GM23338 (cell line): ENCODE results near the gene HMGN4. TPM values are rescaled to one million over a fixed set of nuclear protein-coding genes. Genes with fewer than 3 reads are reported as not detected.

Experiments
- ATAC-seq: fragments of 200-7000 bp; cut with Tn5 transposase; 3 replicates; pipeline ENCODE4 v1.9.1; 2020
- DNase-seq: peaks from one replicate; pipeline ENCODE4 v3.0.0-alpha.2; 2015; ENCODE audit warnings: low spot score
- H2AFZ ChIP-seq: fragments of 200-600 bp; sonication (generic); 2 replicates; pipeline ENCODE4 v1.8.0; 2016; ENCODE audit warnings: antibody characterized with exemption, mild to moderate bottlenecking, moderate library complexity
- H3F3A ChIP-seq: fragments of 200-600 bp; sonication (generic); replicated peaks from 2 replicates; pipeline ENCODE4 v1.8.0; 2017; ENCODE audit warnings: antibody characterized with exemption, mixed run types, low read depth
- H3K27ac ChIP-seq: fragments of 200-600 bp; sonication (generic); 2 replicates; pipeline ENCODE4 v1.6.1; 2016; ENCODE audit warnings: low read depth
- H3K27me3 ChIP-seq: fragments of 200-600 bp; sonication (generic); 2 replicates; pipeline ENCODE4 v1.8.0; 2016; ENCODE audit warnings: mild to moderate bottlenecking, mixed run types, moderate library complexity; ENCODE audit not compliant: insufficient read depth
- H3K36me3 ChIP-seq: fragments of 200-600 bp; sonication (generic); 2 replicates; pipeline ENCODE4 v1.8.0; 2016; ENCODE audit warnings: mild to moderate bottlenecking; ENCODE audit not compliant: insufficient read depth
- H3K4me1 ChIP-seq: fragments of 200-600 bp; sonication (generic); 2 replicates; pipeline ENCODE4 v1.8.0; 2016; ENCODE audit warnings: mild to moderate bottlenecking, moderate library complexity; ENCODE audit not compliant: insufficient read depth
- H3K4me2 ChIP-seq: fragments of 200-600 bp; sonication (generic); 2 replicates; pipeline ENCODE4 v1.7.1; 2017; ENCODE audit warnings: mixed run types
- H3K4me3 ChIP-seq: fragments of 200-600 bp; sonication (generic); 2 replicates; pipeline ENCODE4 v1.6.1; 2016; ENCODE audit warnings: mixed run types
- H3K79me2 ChIP-seq: fragments of 200-600 bp; sonication (generic); replicated peaks from 2 replicates; pipeline ENCODE4 v1.8.0; 2017; ENCODE audit warnings: mild to moderate bottlenecking; ENCODE audit not compliant: insufficient read depth
- H3K9me2 ChIP-seq: fragments of 200-600 bp; sonication (generic); 2 replicates; pipeline ENCODE4 v1.8.0; 2017; ENCODE audit not compliant: insufficient read depth
- H4K20me1 ChIP-seq: fragments of 200-600 bp; sonication (generic); replicated peaks from 2 replicates; pipeline ENCODE4 v1.8.0; 2017; ENCODE audit warnings: mild to moderate bottlenecking; ENCODE audit not compliant: insufficient read depth
- H3K27ac Mint-ChIP-seq: 2 replicates; pipeline ENCODE4 v1.8.0; 2020; ENCODE audit warnings: inconsistent platforms, mild to moderate bottlenecking, moderate library complexity, mixed read lengths
- H3K27me3 Mint-ChIP-seq: 3 replicates; pipeline ENCODE4 v1.8.0; 2022; ENCODE audit warnings: low read depth, mild to moderate bottlenecking, moderate library complexity, mixed read lengths, inconsistent platforms; ENCODE audit not compliant: insufficient read depth, poor library complexity
- H3K36me3 Mint-ChIP-seq: 3 replicates; pipeline ENCODE4 v1.8.0; 2021; ENCODE audit warnings: low read depth, mild to moderate bottlenecking, inconsistent platforms, moderate library complexity, mixed read lengths
- H3K4me1 Mint-ChIP-seq: 3 replicates; pipeline ENCODE4 v1.8.0; 2020; ENCODE audit warnings: mild to moderate bottlenecking, inconsistent platforms, mixed read lengths
- H3K4me3 Mint-ChIP-seq: 3 replicates; pipeline ENCODE4 v1.8.0; 2021; ENCODE audit warnings: moderate library complexity, mild to moderate bottlenecking, inconsistent platforms, mixed read lengths
- H3K9me3 Mint-ChIP-seq: 3 replicates; pipeline ENCODE4 v1.8.0; 2020; ENCODE audit warnings: moderate library complexity, mild to moderate bottlenecking, inconsistent platforms, mixed read lengths
- CREB1 ChIP-seq: fragments of 250-450 bp; sonication (Bioruptor Pico); IDR thresholded peaks from 2 replicates; pipeline ENCODE4 v1.5.0; 2020; ENCODE audit warnings: low read depth, mild to moderate bottlenecking, moderate library complexity
- CTCF ChIP-seq, 2 experiments: fragments of 200-600 bp in 1 of 2; sonication (generic) in 1 of 2; conservative IDR thresholded peaks; 2 replicates each; pipeline versions ENCODE4 v1.5.1 to v1.6.1; 2016 to 2017; ENCODE audit warnings: antibody characterized with exemption in 2 of 2, low read depth in 2 of 2, mild to moderate bottlenecking in 2 of 2, moderate library complexity in 1 of 2
- ETS1 ChIP-seq: IDR thresholded peaks from 2 replicates; pipeline ENCODE4 v1.6.1; 2016; ENCODE audit warnings: antibody characterized with exemption
- EZH2 ChIP-seq: fragments of 200-600 bp; sonication (generic); IDR thresholded peaks from one replicate; pipeline ENCODE4 v1.8.0; 2017; ENCODE audit warnings: antibody characterized with exemption, mild to moderate bottlenecking, low read depth; ENCODE audit not compliant: unreplicated experiment
- EZH2phosphoT487 ChIP-seq: fragments of 200-600 bp; sonication (generic); IDR thresholded peaks from one replicate; pipeline ENCODE4 v1.8.1; 2018; ENCODE audit warnings: antibody characterized with exemption; ENCODE audit not compliant: unreplicated experiment
- NANOG ChIP-seq: IDR thresholded peaks from 2 replicates; pipeline ENCODE4 v1.6.1; 2016; ENCODE audit warnings: antibody characterized with exemption, borderline replicate concordance
- POLR2AphosphoS5 ChIP-seq: IDR thresholded peaks from 2 replicates; pipeline ENCODE4 v1.6.1; 2016; ENCODE audit warnings: antibody characterized with exemption, low read depth
- ZNF331 ChIP-seq: fragments of 250-450 bp; sonication (Bioruptor Pico); IDR thresholded peaks from 2 replicates; pipeline ENCODE4 v1.5.0; 2020; ENCODE audit warnings: low read depth, mild to moderate bottlenecking, moderate library complexity
- polyA plus RNA-seq: library from polyadenylated mRNA; unstranded; fragments of >200 nt; fragmentation: Nextera tagmentation; extraction: Ambion mirVana; gene quantifications from 2 replicates; pipeline ENCODE4 v1.2.1, GENCODE V29; 2016
- small RNA-seq: library from RNA; depleted of rRNA; stranded (forward); fragments of <200 nt; gene quantifications from one replicate; pipeline ENCODE3, GENCODE V24; 2014; ENCODE audit warnings: low replicate concordance
- total RNA-seq: library from RNA; depleted of rRNA; stranded (reverse); fragments of >200 nt; shearing (Covaris generic); gene quantifications from 2 replicates; pipeline ENCODE4 v1.2.3, GENCODE V29; 2014; rRNA removed

The HMGN4 gene
- total and polyA plus RNA-seq, 2 experiments from 2014 or later: 35.3 to 91.4 TPM

- Mint-ChIP-seq H3K27ac (no peak overlapping the region), H3K4me3 (no peak overlapping the region), H3K27me3 (peaks cover 10% of the 10 kb centered on the region), H3K36me3 (peaks cover 12% of the 10 kb centered on the region), H3K4me1 (peaks cover 3% of the 10 kb centered on the region; the same call in 2 of the 3 replicates), H3K9me3 (peaks cover 3% of the 10 kb centered on the region; the same call in 1 of the 3 replicates)
- peaks cover 6% of the 10 kb centered on the region; the same call in 1 of the 2 replicates for H3K36me3 ChIP-seq
- no peak overlapping the region for H3K27ac ChIP-seq
- H3K4me3 ChIP-seq: peak overlapping the region; percentile 66
- H2AFZ ChIP-seq: peak overlapping the region; percentile 40; the same call in 1 of the 2 replicates
- ATAC-seq: peak; percentile 77
- no peaks in the 10 kb centered on the region for H3K27me3 ChIP-seq
- 0 out of 2 replicates have a peak, but pooled peaks cover 5% of the 10 kb centered on the region for H3F3A ChIP-seq
- peak overlapping the region; percentile 80 for H3K4me2 ChIP-seq
- TF ChIP-seq EZH2phosphoT487 (no peak), ETS1 (no peak), POLR2AphosphoS5 (0 out of 2 replicates have a peak, but pooled peaks have one; percentile 31), CTCF (conservative IDR thresholded peaks at IDR 0.05; ENCODE audit: low read depth in 2 of 2) (peak; percentile 88 to 91), CREB1 (CRISPR knock-in tag) (peak; percentile 39; the same call in 1 of the 2 replicates), NANOG (no peak), EZH2 (no peak), ZNF331 (CRISPR knock-in tag) (no peak)
- peak; percentile 96 for DNase-seq
- H3K79me2 ChIP-seq: peaks cover 13% of the 10 kb centered on the region
- H4K20me1 ChIP-seq: no peaks in the 10 kb centered on the region
- no peaks in the 10 kb centered on the region for H3K9me2 ChIP-seq
- H3K4me1 ChIP-seq: no peaks in the 10 kb centered on the region
Observed at GRCh38 chr6:26595669-26596269, 57.6 kb downstream of the HMGN4 start.

Small RNA genes lying within 50 kb of the gene (small RNA-seq; reads per million reads assigned to genes)
- gene RNU6-502P: not detected

Other genes with a start within 250 kb of the HMGN4 start
- 2.8 and 10.4 TPM in 2 replicates for gene BTN3A2, start 173.2 kb upstream of the HMGN4 start, total RNA-seq
- gene BTN3A2, start 173.2 kb upstream of the HMGN4 start, polyA plus RNA-seq: 3.4 and 4.3 TPM in 2 replicates
- 7.2 and 16.7 TPM in 2 replicates for gene BTN2A2, start 155.3 kb upstream of the HMGN4 start, total RNA-seq
- gene BTN2A2, start 155.3 kb upstream of the HMGN4 start, polyA plus RNA-seq: 5.9 and 7.3 TPM in 2 replicates
- 4.0 and 4.3 TPM in 2 replicates for gene BTN3A1, start 136.1 kb upstream of the HMGN4 start, total RNA-seq
- 1.7 and 2.4 TPM in 2 replicates for gene BTN3A1, start 136.1 kb upstream of the HMGN4 start, polyA plus RNA-seq
- gene BTN3A3, start 97.9 kb upstream of the HMGN4 start, total RNA-seq: 1.5 and 5.6 TPM in 2 replicates
- 1.2 and 1.3 TPM in 2 replicates for gene BTN3A3, start 97.9 kb upstream of the HMGN4 start, polyA plus RNA-seq
- 6.5 and 7.0 TPM in 2 replicates for gene BTN2A1, start 80.4 kb upstream of the HMGN4 start, total RNA-seq
- 6.3 and 7.0 TPM in 2 replicates for gene BTN2A1, start 80.4 kb upstream of the HMGN4 start, polyA plus RNA-seq
- 0.38 and 0.50 TPM in 2 replicates for gene BTN1A1, start 38.1 kb upstream of the HMGN4 start, total RNA-seq
- gene BTN1A1, start 38.1 kb upstream of the HMGN4 start, polyA plus RNA-seq: 0.09 and 0.13 TPM in 2 replicates
- gene ABT1, start 58.6 kb downstream of the HMGN4 start, total RNA-seq: 25.7 and 28.9 TPM in 2 replicates
- gene ABT1, start 58.6 kb downstream of the HMGN4 start, polyA plus RNA-seq: 28.5 and 29.1 TPM in 2 replicates
- gene ZNF322, start 121.4 kb downstream of the HMGN4 start, total RNA-seq: 43.3 and 47.0 TPM in 2 replicates
- gene ZNF322, start 121.4 kb downstream of the HMGN4 start, polyA plus RNA-seq: 59.7 and 61.0 TPM in 2 replicates